WTC11 (cell line): ENCODE data around the gene NCKAP5.

ENCODE experiments used
- IRF2 ChIP-seq: sonication (generic); formaldehyde crosslinking; IDR thresholded peaks from 2 replicates; pipeline ENCODE4 v1.8.0; 2022; ENCODE audit warnings: low read depth, missing genetic modification reagents, borderline replicate concordance
- RORB ChIP-seq: fragments of 250-450 bp; sonication (Bioruptor Pico); IDR thresholded peaks from 2 replicates; pipeline ENCODE4 v1.9.0; 2021; ENCODE audit warnings: mild to moderate bottlenecking
- SP1 ChIP-seq: sonication (generic); formaldehyde crosslinking; conservative IDR thresholded peaks from 2 replicates; pipeline ENCODE4 v1.8.1; 2022; ENCODE audit warnings: missing genetic modification reagents
- TP53 ChIP-seq: sonication (generic); formaldehyde crosslinking; IDR thresholded peaks from 2 replicates; pipeline ENCODE4 v1.8.1; 2023; ENCODE audit warnings: mild to moderate bottlenecking, missing genetic modification reagents
- TF ChIP-seq, protein P1 (sequence below): fragments of 200-600 bp; IDR thresholded peaks from 2 replicates; pipeline ENCODE4 v1.8.0; 2022; ENCODE audit warnings: antibody characterized with exemption
- TF ChIP-seq, protein P2 (sequence below): sonication (generic); formaldehyde crosslinking; IDR thresholded peaks from 2 replicates; pipeline ENCODE4 v1.8.1; 2022; ENCODE audit warnings: low read depth, missing genetic modification reagents, borderline replicate concordance
- TF ChIP-seq, protein P3 (sequence below): sonication (generic); formaldehyde crosslinking; IDR thresholded peaks from 2 replicates; pipeline ENCODE4 v1.8.1; 2022; ENCODE audit warnings: missing genetic modification reagents, borderline replicate concordance

DNA sequence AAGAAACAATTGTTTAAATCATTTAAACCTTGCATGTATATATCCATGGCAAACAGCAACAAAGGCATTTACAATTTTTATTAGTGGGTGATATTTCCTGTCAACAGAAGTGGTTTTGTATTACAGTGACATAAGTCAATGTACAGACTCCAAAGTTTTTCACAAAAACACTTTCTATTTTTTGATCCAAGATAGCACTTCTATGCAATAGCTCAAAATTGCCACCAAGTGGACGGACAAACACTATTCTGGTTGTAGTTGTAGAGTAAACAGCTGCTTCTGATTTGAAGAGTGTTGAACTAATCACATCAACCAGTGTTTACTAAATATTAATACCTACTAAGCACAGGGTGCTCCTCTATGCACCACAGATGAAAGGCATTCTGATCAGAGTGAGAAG is 421.4 kb downstream of the NCKAP5 start:
- TF ChIP-seq, protein P1, sequence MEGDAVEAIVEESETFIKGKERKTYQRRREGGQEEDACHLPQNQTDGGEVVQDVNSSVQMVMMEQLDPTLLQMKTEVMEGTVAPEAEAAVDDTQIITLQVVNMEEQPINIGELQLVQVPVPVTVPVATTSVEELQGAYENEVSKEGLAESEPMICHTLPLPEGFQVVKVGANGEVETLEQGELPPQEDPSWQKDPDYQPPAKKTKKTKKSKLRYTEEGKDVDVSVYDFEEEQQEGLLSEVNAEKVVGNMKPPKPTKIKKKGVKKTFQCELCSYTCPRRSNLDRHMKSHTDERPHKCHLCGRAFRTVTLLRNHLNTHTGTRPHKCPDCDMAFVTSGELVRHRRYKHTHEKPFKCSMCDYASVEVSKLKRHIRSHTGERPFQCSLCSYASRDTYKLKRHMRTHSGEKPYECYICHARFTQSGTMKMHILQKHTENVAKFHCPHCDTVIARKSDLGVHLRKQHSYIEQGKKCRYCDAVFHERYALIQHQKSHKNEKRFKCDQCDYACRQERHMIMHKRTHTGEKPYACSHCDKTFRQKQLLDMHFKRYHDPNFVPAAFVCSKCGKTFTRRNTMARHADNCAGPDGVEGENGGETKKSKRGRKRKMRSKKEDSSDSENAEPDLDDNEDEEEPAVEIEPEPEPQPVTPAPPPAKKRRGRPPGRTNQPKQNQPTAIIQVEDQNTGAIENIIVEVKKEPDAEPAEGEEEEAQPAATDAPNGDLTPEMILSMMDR = no peak
- no peak for TF ChIP-seq TP53 (CRISPR knock-in tag)
- TF ChIP-seq, protein P2, sequence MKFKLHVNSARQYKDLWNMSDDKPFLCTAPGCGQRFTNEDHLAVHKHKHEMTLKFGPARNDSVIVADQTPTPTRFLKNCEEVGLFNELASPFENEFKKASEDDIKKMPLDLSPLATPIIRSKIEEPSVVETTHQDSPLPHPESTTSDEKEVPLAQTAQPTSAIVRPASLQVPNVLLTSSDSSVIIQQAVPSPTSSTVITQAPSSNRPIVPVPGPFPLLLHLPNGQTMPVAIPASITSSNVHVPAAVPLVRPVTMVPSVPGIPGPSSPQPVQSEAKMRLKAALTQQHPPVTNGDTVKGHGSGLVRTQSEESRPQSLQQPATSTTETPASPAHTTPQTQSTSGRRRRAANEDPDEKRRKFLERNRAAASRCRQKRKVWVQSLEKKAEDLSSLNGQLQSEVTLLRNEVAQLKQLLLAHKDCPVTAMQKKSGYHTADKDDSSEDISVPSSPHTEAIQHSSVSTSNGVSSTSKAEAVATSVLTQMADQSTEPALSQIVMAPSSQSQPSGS (CRISPR knock-in tag) = no peak
- TF ChIP-seq RORB = no peak
- no peak for TF ChIP-seq SP1
- TF ChIP-seq, protein P3, sequence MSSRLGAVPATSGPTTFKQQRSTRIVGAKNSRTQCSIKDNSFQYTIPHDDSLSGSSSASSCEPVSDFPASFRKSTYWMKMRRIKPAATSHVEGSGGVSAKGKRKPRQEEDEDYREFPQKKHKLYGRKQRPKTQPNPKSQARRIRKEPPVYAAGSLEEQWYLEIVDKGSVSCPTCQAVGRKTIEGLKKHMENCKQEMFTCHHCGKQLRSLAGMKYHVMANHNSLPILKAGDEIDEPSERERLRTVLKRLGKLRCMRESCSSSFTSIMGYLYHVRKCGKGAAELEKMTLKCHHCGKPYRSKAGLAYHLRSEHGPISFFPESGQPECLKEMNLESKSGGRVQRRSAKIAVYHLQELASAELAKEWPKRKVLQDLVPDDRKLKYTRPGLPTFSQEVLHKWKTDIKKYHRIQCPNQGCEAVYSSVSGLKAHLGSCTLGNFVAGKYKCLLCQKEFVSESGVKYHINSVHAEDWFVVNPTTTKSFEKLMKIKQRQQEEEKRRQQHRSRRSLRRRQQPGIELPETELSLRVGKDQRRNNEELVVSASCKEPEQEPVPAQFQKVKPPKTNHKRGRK (CRISPR knock-in tag) = no peak
- no peak for TF ChIP-seq IRF2 (CRISPR knock-in tag)
